ENCODE data around the gene RPN2. TPM values are rescaled to one million over a fixed set of nuclear protein-coding genes. Genes with fewer than 3 reads are reported as not detected.
A peak's percentile ranks its signal among the peaks of the same experiment; 100 is the strongest.
"Not testable (repeated sequence)": the region's sequence is repeated elsewhere in the genome, so short reads cannot be mapped to it uniquely, and the experiment has no call there.

Gene RPN2
- polyA plus RNA-seq (ENCODE audit: insufficient read length in 3 of 3): 100 to 1,000 TPM; 322 to 332 (median 332) TPM

- peak; percentile 87 to 96 (median 91) for DNase-seq (ENCODE audit: low read depth in 3 of 3, low spot score in 2 of 3)
Observed at GRCh38 chr20:37178839-37179682, at the start of gene RPN2, which contains the start of gene MROH8. Gene RPN2, plus strand, starts transcription at chr20:37179330. Its CDS starts 27 bp downstream, at chr20:37179357. Gene MROH8, minus strand, starts transcription at chr20:37179548.

- no peak for DNase-seq (ENCODE audit: low read depth in 3 of 3, low spot score in 2 of 3)
Observed at GRCh38 chr20:37131486-37131885, 47.6 kb upstream of the RPN2 start.

GRCh38 chr20:37133952-37134351, 45.2 kb upstream of the RPN2 start:
- DNase-seq (ENCODE audit: low read depth in 3 of 3, low spot score in 2 of 3): no peak

- no peak for DNase-seq (ENCODE audit: low read depth in 3 of 3, low spot score in 2 of 3)
Observed at GRCh38 chr20:37137547-37137946, 41.6 kb upstream of the RPN2 start.

- no peak for DNase-seq (ENCODE audit: low read depth in 3 of 3, low spot score in 2 of 3)
Observed at GRCh38 chr20:37142708-37143107, 36.4 kb upstream of the RPN2 start.

GRCh38 chr20:37144856-37145404, 34.2 kb upstream of the RPN2 start:
- no peak for DNase-seq (ENCODE audit: low read depth in 3 of 3, low spot score in 2 of 3)

GRCh38 chr20:37147250-37147649, 31.9 kb upstream of the RPN2 start:
- no peak for DNase-seq (ENCODE audit: low read depth in 3 of 3, low spot score in 2 of 3)

GRCh38 chr20:37150864-37151263, 28.3 kb upstream of the RPN2 start:
- not testable (repeated sequence) for DNase-seq (ENCODE audit: low read depth in 3 of 3, low spot score in 2 of 3)

- DNase-seq (ENCODE audit: low read depth in 3 of 3, low spot score in 2 of 3): no peak
Observed at GRCh38 chr20:37151529-37151928, 27.6 kb upstream of the RPN2 start.

- no peak for DNase-seq (ENCODE audit: low read depth in 3 of 3, low spot score in 2 of 3)
Observed at GRCh38 chr20:37152284-37152683, 26.8 kb upstream of the RPN2 start.

- no peak for DNase-seq (ENCODE audit: low read depth in 3 of 3, low spot score in 2 of 3)
Observed at GRCh38 chr20:37154684-37155298, 24.3 kb upstream of the RPN2 start.

GRCh38 chr20:37155987-37156386, 23.1 kb upstream of the RPN2 start:
- DNase-seq (ENCODE audit: low read depth in 3 of 3, low spot score in 2 of 3): no peak

GRCh38 chr20:37158248-37158647, 20.9 kb upstream of the RPN2 start:
- DNase-seq (ENCODE audit: low read depth in 3 of 3, low spot score in 2 of 3): no peak

GRCh38 chr20:37160683-37161082, 18.4 kb upstream of the RPN2 start:
- DNase-seq (ENCODE audit: low read depth in 3 of 3, low spot score in 2 of 3): no peak

GRCh38 chr20:37161830-37162549, 17.1 kb upstream of the RPN2 start:
- DNase-seq (ENCODE audit: low read depth in 3 of 3, low spot score in 2 of 3): no peak

- DNase-seq (ENCODE audit: low read depth in 3 of 3, low spot score in 2 of 3): no peak
Observed at GRCh38 chr20:37162646-37163045, 16.5 kb upstream of the RPN2 start.

- no peak for DNase-seq (ENCODE audit: low read depth in 3 of 3, low spot score in 2 of 3)
Observed at GRCh38 chr20:37163832-37164554, 15.1 kb upstream of the RPN2 start.

- no peak for DNase-seq (ENCODE audit: low read depth in 3 of 3, low spot score in 2 of 3)
Observed at GRCh38 chr20:37165031-37165430, 14.1 kb upstream of the RPN2 start.

- no peak for DNase-seq (ENCODE audit: low read depth in 3 of 3, low spot score in 2 of 3)
Observed at GRCh38 chr20:37166867-37167266, 12.3 kb upstream of the RPN2 start.

- no peak for DNase-seq (ENCODE audit: low read depth in 3 of 3, low spot score in 2 of 3)
Observed at GRCh38 chr20:37172836-37173235, 6.3 kb upstream of the RPN2 start.
